ENCODE data around the gene ABCC8.
A peak's percentile ranks its signal among the peaks of the same experiment; 100 is the strongest.

Gene ABCC8

DNA sequence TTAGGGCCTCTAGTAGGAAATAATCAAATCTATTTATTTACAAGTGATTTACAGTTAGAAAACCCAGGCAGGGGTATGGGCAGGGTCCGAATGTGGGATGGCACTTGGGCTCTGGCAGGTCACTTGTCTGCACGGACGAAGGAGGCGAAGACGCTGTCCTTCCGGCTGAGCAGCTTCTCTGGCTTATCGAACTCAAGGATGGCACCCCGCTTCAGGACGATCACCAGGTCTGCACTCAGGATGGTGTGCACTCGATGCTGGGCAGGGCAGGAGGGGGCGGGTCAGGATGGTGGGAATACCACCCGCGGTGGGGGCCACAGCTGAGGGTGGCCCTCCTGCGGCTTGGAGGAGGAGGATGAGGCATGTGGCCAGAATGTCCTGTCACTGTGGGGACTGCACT is 83.8 kb downstream of the ABCC8 start:
- no peak for DNase-seq (ENCODE audit: low read depth)
- TF ChIP-seq, protein P1, sequence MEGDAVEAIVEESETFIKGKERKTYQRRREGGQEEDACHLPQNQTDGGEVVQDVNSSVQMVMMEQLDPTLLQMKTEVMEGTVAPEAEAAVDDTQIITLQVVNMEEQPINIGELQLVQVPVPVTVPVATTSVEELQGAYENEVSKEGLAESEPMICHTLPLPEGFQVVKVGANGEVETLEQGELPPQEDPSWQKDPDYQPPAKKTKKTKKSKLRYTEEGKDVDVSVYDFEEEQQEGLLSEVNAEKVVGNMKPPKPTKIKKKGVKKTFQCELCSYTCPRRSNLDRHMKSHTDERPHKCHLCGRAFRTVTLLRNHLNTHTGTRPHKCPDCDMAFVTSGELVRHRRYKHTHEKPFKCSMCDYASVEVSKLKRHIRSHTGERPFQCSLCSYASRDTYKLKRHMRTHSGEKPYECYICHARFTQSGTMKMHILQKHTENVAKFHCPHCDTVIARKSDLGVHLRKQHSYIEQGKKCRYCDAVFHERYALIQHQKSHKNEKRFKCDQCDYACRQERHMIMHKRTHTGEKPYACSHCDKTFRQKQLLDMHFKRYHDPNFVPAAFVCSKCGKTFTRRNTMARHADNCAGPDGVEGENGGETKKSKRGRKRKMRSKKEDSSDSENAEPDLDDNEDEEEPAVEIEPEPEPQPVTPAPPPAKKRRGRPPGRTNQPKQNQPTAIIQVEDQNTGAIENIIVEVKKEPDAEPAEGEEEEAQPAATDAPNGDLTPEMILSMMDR (IDR thresholded peaks at IDR 0.05; ENCODE audit: insufficient read depth, low read depth, low read length, missing control alignments) = no peak
- no peak overlapping the region for H3K4me3 ChIP-seq (ENCODE audit: low read length)

DNA sequence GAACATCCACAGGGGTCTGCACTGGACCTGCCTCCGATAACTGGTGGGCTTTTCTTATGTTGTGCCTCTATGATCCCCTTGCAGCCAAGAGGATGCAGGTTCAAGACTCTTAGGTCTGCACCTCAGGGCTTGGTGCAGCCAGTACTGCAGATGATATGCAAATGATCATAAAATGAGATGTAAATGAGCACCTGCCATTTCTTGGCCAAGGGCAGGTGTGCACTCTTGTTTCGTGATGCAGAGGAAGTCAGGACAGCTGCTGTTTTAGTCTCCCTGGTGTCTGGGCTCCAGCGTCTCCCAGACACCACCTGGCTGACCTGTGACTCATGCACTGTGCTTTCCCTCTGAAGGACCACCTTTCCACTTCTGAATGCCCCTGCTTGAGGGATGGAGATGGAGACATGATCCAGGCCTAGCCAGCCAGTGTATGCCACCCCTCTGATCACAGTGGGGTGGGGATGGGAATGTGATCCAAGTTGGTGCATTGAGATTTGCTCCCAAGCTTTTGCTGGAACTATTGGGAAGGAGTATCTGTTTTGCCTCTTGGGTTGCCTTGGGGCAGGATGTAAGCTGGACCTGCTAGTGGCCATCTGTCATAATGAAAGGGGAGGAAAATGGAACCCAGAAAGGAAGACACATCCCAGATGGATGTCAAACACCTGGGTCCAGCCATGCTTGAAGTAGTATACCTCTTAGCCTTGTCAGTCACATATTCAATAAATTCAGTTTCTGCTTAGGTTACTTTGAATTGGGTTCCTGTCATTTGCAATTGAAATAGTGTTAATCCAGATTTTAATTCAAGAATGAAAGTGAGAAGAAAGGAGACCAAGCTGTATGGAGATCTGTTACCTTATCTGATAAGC is 84.9 kb downstream of the ABCC8 start:
- TF ChIP-seq, protein P1 (IDR thresholded peaks at IDR 0.05; ENCODE audit: insufficient read depth, low read depth, low read length, missing control alignments) = no peak
- DNase-seq (ENCODE audit: low read depth) = no peak
- H3K4me3 ChIP-seq (ENCODE audit: low read length) = no peak overlapping the region

DNA sequence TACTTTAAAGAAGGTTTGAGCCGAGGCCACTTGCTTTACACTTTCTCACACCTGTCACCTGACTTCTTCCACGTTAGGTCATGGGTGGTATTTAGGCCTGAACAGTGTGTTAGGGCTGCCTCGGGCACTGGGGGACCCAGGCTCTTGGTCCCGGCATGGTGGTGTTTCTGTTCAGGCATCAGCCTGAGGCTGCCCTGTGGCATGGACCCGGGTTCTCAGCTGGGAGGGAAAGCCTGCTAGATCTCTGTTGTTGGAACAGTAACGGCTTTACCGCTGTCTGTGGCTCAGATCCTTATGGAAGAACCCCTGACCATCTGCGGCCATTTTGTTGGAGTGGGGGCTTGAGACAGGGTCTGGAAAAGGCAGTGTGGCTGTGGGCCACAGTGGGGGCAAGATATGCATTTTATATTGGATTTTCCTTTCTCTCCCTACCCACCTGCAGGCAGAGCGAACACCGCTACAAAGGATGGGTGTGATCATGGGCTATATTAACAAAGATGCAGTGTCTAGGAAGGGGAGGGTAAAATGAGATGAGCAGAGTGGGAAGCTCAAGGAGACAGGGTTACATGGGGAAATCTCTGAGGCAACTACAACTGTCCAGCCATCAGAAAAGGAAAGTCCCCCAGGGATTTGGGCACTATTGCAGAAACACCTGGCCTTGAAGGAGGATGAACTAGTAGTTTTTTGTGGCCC is 86.5 kb downstream of the ABCC8 start:
- DNase-seq (ENCODE audit: low read depth) = no peak
- no peak overlapping the region for H3K4me3 ChIP-seq (ENCODE audit: low read length)
- TF ChIP-seq, protein P1 (IDR thresholded peaks at IDR 0.05; ENCODE audit: insufficient read depth, low read depth, low read length, missing control alignments) = no peak

DNA sequence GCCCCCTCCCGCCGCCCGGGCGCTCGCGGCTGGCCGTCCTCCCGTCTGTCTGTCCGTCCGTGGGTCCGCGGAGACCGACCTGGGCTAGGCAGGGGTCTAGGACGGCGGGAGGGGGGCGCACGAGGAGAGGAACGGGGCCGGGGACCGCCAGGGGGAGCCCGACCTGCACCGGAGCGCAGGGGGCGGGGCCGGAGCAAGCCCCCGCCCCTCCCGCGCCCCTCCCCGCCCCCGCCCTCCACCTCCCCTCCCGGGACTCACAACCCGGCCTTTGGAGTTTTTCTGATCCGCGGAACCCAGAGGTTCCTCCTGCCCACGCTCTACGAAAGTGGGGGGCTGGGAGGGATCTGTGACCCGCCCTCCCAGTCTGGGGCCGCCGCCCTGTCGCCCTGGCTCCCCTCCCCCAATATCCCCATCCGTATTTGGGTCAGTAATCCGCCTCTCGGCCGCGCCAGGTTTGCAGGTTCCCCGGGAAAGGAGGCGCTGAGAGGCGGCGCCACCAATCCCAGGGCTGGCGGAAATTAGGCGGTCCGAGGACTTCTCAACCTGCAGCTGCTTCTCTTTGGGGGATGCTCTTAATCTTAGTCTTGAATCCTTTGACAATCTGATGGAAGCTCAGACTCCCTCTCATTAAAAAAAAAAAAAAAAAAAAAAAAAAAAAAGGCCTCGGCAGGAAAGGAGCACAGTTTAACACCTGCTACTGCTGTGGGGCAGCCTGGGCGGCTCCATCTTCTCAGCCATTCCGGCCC is 87.3 kb downstream of the ABCC8 start:
- TF ChIP-seq, protein P1 (IDR thresholded peaks at IDR 0.05; ENCODE audit: insufficient read depth, low read depth, low read length, missing control alignments) = peak; percentile 36
- DNase-seq (ENCODE audit: low read depth) = peak; percentile 60
- peak overlapping the region; percentile 47 for H3K4me3 ChIP-seq (ENCODE audit: low read length)

DNA sequence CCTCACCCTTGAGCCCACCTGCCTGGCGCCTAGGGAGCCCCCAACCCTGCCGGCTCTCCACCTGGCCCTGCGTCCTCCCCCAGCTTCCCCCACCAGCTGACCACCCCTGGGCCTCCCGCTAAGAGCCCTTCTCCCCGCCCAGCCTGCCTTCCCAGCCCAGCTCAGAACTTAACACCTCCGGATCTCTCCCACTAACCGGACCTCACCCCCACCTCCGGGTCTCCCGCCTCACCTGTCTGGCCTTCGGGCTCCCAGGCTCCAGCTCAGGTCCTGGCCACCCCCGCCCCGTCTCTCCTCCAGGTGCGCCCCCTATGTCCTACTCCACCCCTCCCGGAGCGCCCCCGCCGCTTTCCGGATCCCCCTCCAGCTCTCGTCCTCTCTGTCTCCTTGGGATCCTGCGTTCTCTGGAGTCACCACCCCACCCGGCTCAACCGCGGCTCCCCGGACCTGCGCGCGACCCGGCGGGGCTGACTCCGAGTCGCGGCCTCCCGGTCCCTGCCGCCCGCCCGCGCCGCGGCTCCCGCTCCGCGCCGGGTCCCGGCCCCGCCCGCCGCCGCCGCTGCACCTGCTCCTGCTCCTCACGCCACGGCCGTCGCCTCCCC is 87.9 kb downstream of the ABCC8 start, which contains the start of gene KCNJ11:
Gene KCNJ11, minus strand, starts transcription at position 51 of the 602 bp plus-strand sequence. CDS start 568 bp downstream, outside the sequence.
- TF ChIP-seq, protein P1 (IDR thresholded peaks at IDR 0.05; ENCODE audit: insufficient read depth, low read depth, low read length, missing control alignments) = no peak
- DNase-seq (ENCODE audit: low read depth) = no peak

DNA sequence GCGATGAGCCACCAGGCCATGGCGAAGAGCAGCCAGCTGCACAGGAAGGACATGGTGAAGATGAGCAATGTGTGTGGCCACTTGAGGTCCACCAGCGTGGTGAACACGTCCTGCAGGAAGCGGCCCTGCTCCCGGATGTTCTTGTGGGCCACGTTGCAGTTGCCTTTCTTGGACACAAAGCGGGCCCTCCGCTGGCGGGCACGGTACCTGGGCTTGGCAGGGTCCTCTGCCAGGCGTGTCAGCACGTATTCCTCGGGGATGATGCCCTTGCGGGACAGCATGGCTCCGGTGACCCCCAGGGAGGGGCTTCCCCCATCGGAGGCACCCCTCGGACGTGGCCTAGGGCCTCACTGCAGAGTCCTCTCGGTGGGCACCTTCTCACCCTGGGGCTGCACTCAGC is 88.8 kb downstream of the ABCC8 start:
- no peak for DNase-seq (ENCODE audit: low read depth)
- TF ChIP-seq, protein P1 (IDR thresholded peaks at IDR 0.05; ENCODE audit: insufficient read depth, low read depth, low read length, missing control alignments) = no peak
- no peak overlapping the region for H3K4me3 ChIP-seq (ENCODE audit: low read length)

More for the DNA sequence above, 87.9 kb downstream of the ABCC8 start, which contains the start of gene KCNJ11:
- H3K4me3 ChIP-seq (ENCODE audit: low read length) = peak within 1 kb of the TSS; percentile 47

Data from epithelial cell of esophagus (primary cell).